Measurements from ENCODE around the gene ENOX2.

DNA sequence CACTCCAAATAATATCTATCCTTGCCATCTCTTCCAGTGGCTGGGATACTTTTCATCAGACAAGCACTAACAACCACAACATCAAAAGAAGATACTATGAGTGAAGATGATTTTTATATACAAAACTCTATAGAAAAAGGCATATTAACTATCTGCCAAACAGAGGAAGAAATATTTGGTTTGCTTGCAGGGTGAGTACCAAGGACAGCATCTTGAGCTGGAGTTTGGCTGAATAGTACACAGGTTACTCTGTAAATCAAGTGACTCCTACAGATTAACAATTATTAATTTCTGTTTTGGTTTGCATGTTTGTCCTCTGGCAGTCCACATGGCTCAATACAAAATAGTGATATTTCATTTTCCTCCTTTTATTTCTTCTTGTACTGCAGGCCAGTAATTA, 253.3 kb downstream of the ENOX2 start:
- TF ChIP-seq POLR2A (IDR thresholded peaks at IDR 0.05; ENCODE audit: low read depth, low read length), result no peak
- no peak for TF ChIP-seq POLR2AphosphoS5 (IDR thresholded peaks at IDR 0.05; ENCODE audit: low read depth, low read length)
